ENCODE results near the gene TLR10. TPM values are rescaled to one million over a fixed set of nuclear protein-coding genes. Genes with fewer than 3 reads are reported as not detected.

Gene TLR10
- total and polyA plus RNA-seq, 11 donors, result 0.18 to 0.24 TPM; not detected in 9

- 90 to 97% (median 95%) methylated on average over 4 of the region's 4 CpGs for WGBS, 4 donors
- Histone ChIP-seq H3K4me3 (no peak overlapping the region), H3K36me3 (no peaks in the 10 kb centered on the region), H3K4me1 (peaks cover 0 to 16% (median 0%) of the 10 kb centered on the region in 12 donors), H3K27ac (no peak overlapping the region), H3K9me3 (no peaks in the 10 kb centered on the region), H3K27me3 (no peaks in the 10 kb centered on the region)
- TF ChIP-seq POLR2A (IDR thresholded peaks at IDR 0.05), result no peak
- TF ChIP-seq CTCF (IDR thresholded peaks at IDR 0.05), result no peak
- DNase-seq (no peak), ATAC-seq (no peak)
- intact Hi-C loops (cut with DNase I), result loop anchor here in 4 of 10 donors (5.0 to 10.0 kb wide), 3 partner anchors 351 to 722 kb away; no protein-coding TSS in a partner anchor
Observed at GRCh38 chr4:38784141-38784540, 1.4 kb upstream of the TLR10 start.

- peak in 1 of 4 donors; percentile 10 for ATAC-seq
- intact Hi-C loops (cut with DNase I), result loop anchor here in 6 of 10 donors (2.0 to 10.0 kb wide), 5 partner anchors 24 to 721 kb away; no protein-coding TSS in a partner anchor
- WGBS, 4 donors, result 79 to 86% (median 82%) methylated on average over 8 of the region's 8 CpGs
- H3K4me3 ChIP-seq, result no peak overlapping the region
- no peak for TF ChIP-seq POLR2A (IDR thresholded peaks at IDR 0.05)
- TF ChIP-seq CTCF (IDR thresholded peaks at IDR 0.05), result peak in 1 of 12 donors; percentile 4
- peaks cover 0 to 16% (median 0%) of the 10 kb centered on the region in 12 donors for H3K4me1 ChIP-seq
- H3K36me3 ChIP-seq, result no peaks in the 10 kb centered on the region
- H3K27ac ChIP-seq, result no peak overlapping the region
- DNase-seq, result no peak
- H3K27me3 ChIP-seq, result no peaks in the 10 kb centered on the region
- no peaks in the 10 kb centered on the region for H3K9me3 ChIP-seq
Observed at GRCh38 chr4:38783109-38783460, 295 bp upstream of the TLR10 start.

GRCh38 chr4:38781854-38782261 lies 932 bp downstream of the TLR10 start:
- intact Hi-C loops (cut with DNase I), result loop anchor here in 6 of 10 donors (1.0 to 10.0 kb wide), 6 partner anchors 22 to 720 kb away; no protein-coding TSS in a partner anchor
- H3K4me3 ChIP-seq, result no peak overlapping the region
- WGBS, 4 donors, result 90 to 96% (median 94%) methylated on average over 4 of the region's 4 CpGs
- H3K4me1 ChIP-seq, result peaks cover 0 to 16% (median 0%) of the 10 kb centered on the region in 12 donors
- TF ChIP-seq POLR2A (IDR thresholded peaks at IDR 0.05) (no peak), CTCF (IDR thresholded peaks at IDR 0.05) (no peak)
- DNase-seq, result no peak
- no peaks in the 10 kb centered on the region for H3K36me3 ChIP-seq
- no peak overlapping the region for H3K27ac ChIP-seq
- no peaks in the 10 kb centered on the region for H3K9me3 ChIP-seq
- ATAC-seq, result no peak
- no peaks in the 10 kb centered on the region for H3K27me3 ChIP-seq

GRCh38 chr4:38780833-38781484 lies 1.8 kb downstream of the TLR10 start:
- Histone ChIP-seq H3K36me3 (no peaks in the 10 kb centered on the region), H3K4me1 (peaks cover 0 to 16% (median 0%) of the 10 kb centered on the region in 12 donors), H3K9me3 (no peaks in the 10 kb centered on the region), H3K27me3 (no peaks in the 10 kb centered on the region), H3K4me3 (no peak overlapping the region), H3K27ac (no peak overlapping the region)
- TF ChIP-seq CTCF (IDR thresholded peaks at IDR 0.05) (no peak), POLR2A (IDR thresholded peaks at IDR 0.05) (no peak)
- DNase-seq, result no peak
- no peak for ATAC-seq
- WGBS, 4 donors, result 92 to 97% (median 94%) methylated on average over 4 of the region's 4 CpGs
- intact Hi-C loops (cut with DNase I), result loop anchor here in 4 of 10 donors (5.0 to 10.0 kb wide), 3 partner anchors 354 to 719 kb away; no protein-coding TSS in a partner anchor

All from heart left ventricle (tissue), 16 donors.